Right lobe of liver (tissue), 6 donors: Measurements from ENCODE around the gene ZNF385A. TPM values are rescaled to one million over a fixed set of nuclear protein-coding genes. Genes with fewer than 3 reads are reported as not detected.

ENCODE experiments used
- ATAC-seq, 4 donors: fragments of 200-7000 bp; cut with Tn5 transposase; one replicate each; pipeline ENCODE4 v1.9.1; 2020; ENCODE audit warnings: mild to moderate bottlenecking in 4 of 4, moderate library complexity in 4 of 4
- DNase-seq, 3 donors: peaks; one replicate each; pipeline ENCODE4 v3.0.0-alpha.2; 2020
- H3K27ac ChIP-seq, 3 donors: fragments of 200-600 bp; one replicate each; pipeline ENCODE4 v1.8.0; 2022
- H3K27me3 ChIP-seq, 2 donors: fragments of 200-600 bp; one replicate each; pipeline ENCODE4 v1.8.0; 2022
- H3K36me3 ChIP-seq, 4 donors: fragments of 200-600 bp; sonication (generic) in 1 of 4; one replicate each; pipeline versions ENCODE4 v1.5.1 to v1.8.0; 2017 to 2022; ENCODE audit warnings: control low read depth in 1 of 4
- H3K4me1 ChIP-seq, 4 donors: fragments of 200-600 bp; sonication (generic) in 1 of 4; one replicate each; pipeline versions ENCODE4 v1.5.1 to v1.8.0; 2017 to 2022; ENCODE audit warnings: control low read depth in 1 of 4
- H3K4me3 ChIP-seq, 3 donors: fragments of 200-600 bp; one replicate each; pipeline ENCODE4 v1.8.0; 2022
- H3K9me3 ChIP-seq, 4 donors: fragments of 200-600 bp; sonication (generic) in 1 of 4; one replicate each; pipeline versions ENCODE4 v1.5.1 to v1.8.0; 2017 to 2022; ENCODE audit warnings: control low read depth in 1 of 4
- POLR2A ChIP-seq: fragments of 450-650 bp; IDR thresholded peaks from one replicate; pipeline ENCODE4 v1.6.1; 2017; ENCODE audit warnings: antibody characterized with exemption, mild to moderate bottlenecking
- WGBS: methylation state at CpG from one replicate; pipeline ENCODE4 v1.1.6; 2018; ENCODE audit warnings: low coverage, low lambda C conversion rate; ENCODE audit not compliant: insufficient coverage; ENCODE audit errors: missing lambda C conversion rate; 5-methylcytosine and 5-hydroxymethylcytosine counted together
- intact Hi-C, 2 donors: fragments of 100-400 bp; cut with DNase I; formaldehyde crosslinking; loops; one replicate each; pipeline versions ENCODE4 v1.11.2 to v1.14.1; 2022
- total RNA-seq, 6 experiments: library from RNA; depleted of rRNA in 2 of 6; stranded (reverse); fragments of >200 nt in 2 of 6; fragmentation: NEBNext Ultra II Directional in 3 of 6; extraction: Animal tissue kit (Norgen Biotek cat#: 25700) in 3 of 6; gene quantifications; one replicate each; pipeline versions ENCODE4 v1.1.0 to v1.2.4, GENCODE V29; 2016 to 2023
- TF ChIP-seq, protein P1 (sequence below), 4 donors: fragments of 200-600 bp in 3 of 4; fragments of 450-650 bp in 1 of 4; IDR thresholded peaks; one replicate each; pipeline versions ENCODE4 v1.5.1 to v1.8.0; 2016 to 2022; ENCODE audit warnings: antibody characterized with exemption in 4 of 4, mild to moderate bottlenecking in 2 of 4
- donor health status: DM: no; HTN: yes; CAD: no.
- donor health status: DM: no; HTN: no; CAD: no.
- donor health status: DM: no; HTN: no; CAD: no.
- donor health status: DM: no; HTN: yes; CAD: no.
- donor health status: DM: no; HTN: yes; CAD: no.

The ZNF385A gene
- total RNA-seq, 6 experiments from 2014 or later: 2.4 to 9.3 (median 3.7) TPM

DNA sequence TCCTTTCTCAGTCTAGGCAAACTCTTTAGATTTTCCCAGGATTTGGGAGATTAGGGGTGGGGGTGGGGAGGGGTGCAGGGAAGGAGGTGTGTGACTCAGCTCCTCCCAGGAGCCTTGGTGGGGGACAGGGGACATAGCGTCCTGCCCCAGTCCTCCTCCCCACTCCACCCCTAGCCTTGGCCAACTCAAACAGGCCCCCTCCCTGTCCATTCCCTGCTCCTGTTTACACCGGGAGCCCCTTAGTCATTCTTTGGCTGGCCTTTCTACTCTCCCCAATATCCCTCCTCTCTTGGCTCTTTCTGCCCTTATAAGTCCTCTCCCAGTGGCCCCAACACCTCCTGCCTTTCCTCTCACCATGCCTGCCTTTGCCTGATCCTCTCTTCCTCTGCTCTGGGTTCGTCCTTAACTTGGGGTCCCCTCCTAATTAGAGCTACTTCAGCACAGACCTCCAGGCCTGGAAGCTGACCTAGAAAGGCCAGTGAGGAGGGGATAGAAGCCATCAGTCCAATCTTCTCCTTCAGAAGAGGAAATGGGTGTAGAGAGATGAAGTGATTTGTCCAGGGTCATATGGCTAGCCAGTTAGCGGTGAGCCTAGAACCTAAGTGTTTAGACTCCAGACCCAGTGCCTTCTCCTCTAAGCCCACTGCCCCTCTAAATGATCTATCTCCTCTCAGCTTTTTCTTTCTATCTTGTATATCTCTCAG lies 36.8 kb upstream of the ZNF385A start:
- intact Hi-C loops: no loop called here
- H3K27ac ChIP-seq: no peak overlapping the region
- no peaks in the 10 kb centered on the region for H3K9me3 ChIP-seq
- DNase-seq (no peak), ATAC-seq (no peak)
- 73% methylated on average over 1 of the region's 4 CpGs for WGBS
- no peaks in the 10 kb centered on the region for H3K36me3 ChIP-seq
- no peaks in the 10 kb centered on the region for H3K27me3 ChIP-seq
- TF ChIP-seq POLR2A: no peak
- TF ChIP-seq, protein P1, sequence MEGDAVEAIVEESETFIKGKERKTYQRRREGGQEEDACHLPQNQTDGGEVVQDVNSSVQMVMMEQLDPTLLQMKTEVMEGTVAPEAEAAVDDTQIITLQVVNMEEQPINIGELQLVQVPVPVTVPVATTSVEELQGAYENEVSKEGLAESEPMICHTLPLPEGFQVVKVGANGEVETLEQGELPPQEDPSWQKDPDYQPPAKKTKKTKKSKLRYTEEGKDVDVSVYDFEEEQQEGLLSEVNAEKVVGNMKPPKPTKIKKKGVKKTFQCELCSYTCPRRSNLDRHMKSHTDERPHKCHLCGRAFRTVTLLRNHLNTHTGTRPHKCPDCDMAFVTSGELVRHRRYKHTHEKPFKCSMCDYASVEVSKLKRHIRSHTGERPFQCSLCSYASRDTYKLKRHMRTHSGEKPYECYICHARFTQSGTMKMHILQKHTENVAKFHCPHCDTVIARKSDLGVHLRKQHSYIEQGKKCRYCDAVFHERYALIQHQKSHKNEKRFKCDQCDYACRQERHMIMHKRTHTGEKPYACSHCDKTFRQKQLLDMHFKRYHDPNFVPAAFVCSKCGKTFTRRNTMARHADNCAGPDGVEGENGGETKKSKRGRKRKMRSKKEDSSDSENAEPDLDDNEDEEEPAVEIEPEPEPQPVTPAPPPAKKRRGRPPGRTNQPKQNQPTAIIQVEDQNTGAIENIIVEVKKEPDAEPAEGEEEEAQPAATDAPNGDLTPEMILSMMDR (IDR thresholded peaks at IDR 0.05): no peak
- H3K4me1 ChIP-seq: peaks cover 0 to 13% (median 3%) of the 10 kb centered on the region in 4 donors
- H3K4me3 ChIP-seq: no peak overlapping the region

DNA sequence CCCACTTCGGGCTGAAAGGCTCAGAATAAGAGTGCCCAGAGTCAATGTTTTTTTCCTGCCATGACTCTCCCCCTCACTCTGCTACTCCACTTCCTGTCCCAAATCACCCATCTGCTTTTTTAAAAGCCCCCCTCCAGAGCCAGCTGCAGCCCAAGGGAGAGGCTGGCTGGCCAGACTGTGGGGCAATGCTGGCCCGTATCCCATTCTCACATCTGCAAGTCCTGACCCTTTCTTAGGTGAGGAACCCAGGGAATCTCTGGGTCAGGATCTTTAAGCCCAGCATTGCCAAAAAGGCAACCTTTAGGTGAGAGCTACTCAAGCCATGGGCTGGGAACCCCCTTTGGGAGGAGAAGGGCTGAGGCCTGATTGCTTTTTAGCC lies 36.2 kb upstream of the ZNF385A start:
- no peak for TF ChIP-seq POLR2A
- TF ChIP-seq, protein P1 (IDR thresholded peaks at IDR 0.05): no peak
- no peaks in the 10 kb centered on the region for H3K27me3 ChIP-seq
- no peak for ATAC-seq
- intact Hi-C loops: no loop called here
- H3K27ac ChIP-seq: no peak overlapping the region
- no peaks in the 10 kb centered on the region for H3K9me3 ChIP-seq
- no peak overlapping the region for H3K4me3 ChIP-seq
- peaks cover 0 to 18% (median 5%) of the 10 kb centered on the region in 4 donors for H3K4me1 ChIP-seq
- DNase-seq: no peak
- WGBS: 77% methylated on average over 2 of the region's 2 CpGs
- H3K36me3 ChIP-seq: no peaks in the 10 kb centered on the region

DNA sequence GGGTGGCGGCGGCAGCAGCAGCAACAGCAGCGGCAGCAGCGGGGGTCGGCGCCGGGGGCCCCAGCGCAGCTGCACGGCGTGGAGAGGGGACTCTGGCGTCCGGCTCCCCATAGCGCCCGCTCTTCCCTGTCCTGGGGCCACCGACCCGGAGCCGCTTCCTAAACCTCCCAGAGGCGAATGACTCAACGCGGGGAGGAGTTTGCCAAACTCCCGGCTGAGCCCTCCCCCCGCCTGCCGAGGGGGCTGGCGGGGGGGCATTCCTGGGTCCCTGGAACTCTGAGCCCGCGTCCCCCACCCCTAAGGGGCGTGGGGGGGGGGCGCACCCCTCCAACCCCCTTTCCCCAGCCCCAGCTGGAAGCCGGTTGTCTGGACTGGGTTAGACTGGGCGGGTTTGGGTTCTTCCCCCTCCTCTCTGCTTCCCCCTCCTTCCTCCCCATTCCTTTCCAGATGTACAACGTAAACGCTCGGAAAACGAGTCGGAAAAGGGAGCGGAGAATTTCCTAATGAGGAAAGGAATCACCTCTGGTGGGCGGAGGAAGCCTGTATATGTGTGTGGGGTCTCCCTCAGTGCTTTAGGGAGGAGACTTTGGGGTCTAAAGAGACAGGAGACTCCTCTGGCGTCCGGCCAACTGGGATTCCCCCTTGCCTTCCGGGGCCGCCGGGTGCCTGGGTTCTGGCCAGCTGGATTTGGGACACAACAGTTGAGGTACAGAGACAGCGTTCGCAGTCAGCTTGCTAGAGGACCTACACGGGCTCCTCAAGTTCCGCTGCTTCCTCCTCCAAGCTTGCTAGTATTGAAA lies 34.8 kb upstream of the ZNF385A start, which contains the start of gene ITGA5:
ITGA5 (minus strand) TSS at position 179 of the 800 bp plus-strand sequence; CDS start at position 111, 68 bp downstream.
- Histone ChIP-seq H3K4me3 (peak within 1 kb of the TSS; percentile 67 to 88 (median 70)), H3K36me3 (no peaks in the 10 kb centered on the region), H3K27ac (peak within 1 kb of the TSS; percentile 79 to 89 (median 86)), H3K9me3 (no peaks in the 10 kb centered on the region), H3K27me3 (no peaks in the 10 kb centered on the region), H3K4me1 (peaks cover 0 to 32% (median 10%) of the 10 kb centered on the region in 4 donors)
- WGBS: 2% methylated on average over 7 of the region's 46 CpGs
- ATAC-seq (peak; percentile 66 to 79 (median 70)), DNase-seq (peak; percentile 87 to 89 (median 88))
- TF ChIP-seq, protein P1 (IDR thresholded peaks at IDR 0.05): no peak
- peak; percentile 86 for TF ChIP-seq POLR2A
- intact Hi-C loops: no loop called here

DNA sequence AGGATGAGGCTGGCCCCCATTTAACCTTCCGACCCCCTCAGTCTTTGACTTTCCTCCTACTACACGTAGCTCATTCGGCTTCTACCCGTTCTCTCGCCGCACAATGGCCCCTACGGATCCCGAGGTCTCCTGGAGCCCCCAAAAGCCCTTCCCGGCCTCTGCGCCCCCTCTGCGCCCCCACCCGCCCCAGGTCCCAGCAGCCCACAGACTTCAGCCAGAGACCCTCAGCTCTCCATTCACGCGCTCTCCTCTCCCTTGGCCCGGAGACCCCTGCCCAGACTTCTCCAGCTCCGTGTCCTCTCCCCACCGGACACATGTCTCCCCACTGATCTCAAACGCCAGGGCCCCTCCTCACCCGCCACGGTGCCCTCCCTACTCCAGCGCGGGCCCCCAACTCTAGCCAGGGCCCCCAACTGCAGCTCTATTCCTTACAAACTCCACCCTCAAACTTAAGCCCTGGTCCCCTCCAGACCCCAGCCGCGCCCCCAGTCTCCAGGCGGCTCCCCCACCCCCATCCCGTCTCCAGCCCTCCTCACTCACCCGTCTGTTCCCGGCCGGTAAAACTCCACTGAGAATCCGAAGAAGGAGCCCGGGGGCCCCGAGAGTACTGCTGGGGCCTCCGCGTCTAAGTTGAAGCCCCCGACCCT lies 34.0 kb upstream of the ZNF385A start:
- peak in 1 of 4 donors; percentile 2 for ATAC-seq
- no peak for TF ChIP-seq POLR2A
- TF ChIP-seq, protein P1 (IDR thresholded peaks at IDR 0.05): no peak
- Histone ChIP-seq H3K27ac (peak overlapping the region; percentile 79 to 89 (median 86)), H3K4me1 (peaks cover 0 to 39% (median 16%) of the 10 kb centered on the region in 4 donors), H3K9me3 (no peaks in the 10 kb centered on the region), H3K4me3 (peak overlapping the region; percentile 67 to 88 (median 70)), H3K36me3 (no peaks in the 10 kb centered on the region), H3K27me3 (no peaks in the 10 kb centered on the region)
- no peak for DNase-seq
- WGBS: under 1% methylated on average over 30 of the region's 35 CpGs
- intact Hi-C loops: no loop called here
